ENCODE data around the gene MRPL32. TPM values are rescaled to one million over a fixed set of nuclear protein-coding genes. Genes with fewer than 3 reads are reported as not detected.

MRPL32 gene
- total and polyA plus RNA-seq, 2 of the 13 experiments (the other 11 are each of a cell fraction or from before 2014, with no cell fraction given) = 39.0 to 81.2 TPM

- H3K4me1 ChIP-seq (ENCODE audit: insufficient read depth, low read length) = peaks cover 50% of the 10 kb centered on the region
- no peaks in the 10 kb centered on the region; a peak in 1 of 5 replicates for H3K27me3 ChIP-seq (ENCODE audit: control insufficient read depth in 1 of 2, insufficient read depth in 2 of 2, low read length in 2 of 2)
- H3K4me2 ChIP-seq (ENCODE audit: low read depth, low read length) = peak overlapping the region; percentile 80
- no peak overlapping the region; the same call in 1 of the 2 replicates for H3K9ac ChIP-seq (ENCODE audit: insufficient read depth, low read depth, low read length)
- intact Hi-C loops (cut with micrococcal nuclease; ENCODE audit: unreplicated experiment) (no loop called here), in situ Hi-C loops (cut with HindIII; ENCODE audit: extremely low pct_ligation_motif_present, low pct_unique_long_range_greater_than_20kb) (no loop called here)
- no peak overlapping the region for H2AFZ ChIP-seq (ENCODE audit: low read length)
- TF ChIP-seq FOSL1 (CRISPR knock-in tag; IDR thresholded peaks at IDR 0.05; ENCODE audit: borderline replicate concordance) (no peak), HNF4G (IDR thresholded peaks at IDR 0.05; ENCODE audit: borderline replicate concordance, low read depth, low read length) (peak; percentile 25; the same call in 1 of the 2 replicates), HNF4G (CRISPR knock-in tag; IDR thresholded peaks at IDR 0.05; ENCODE audit: borderline replicate concordance, low read depth) (no peak), ZNF549 (CRISPR knock-in tag; IDR thresholded peaks at IDR 0.05) (no peak)
- TF ChIP-seq, protein P1, sequence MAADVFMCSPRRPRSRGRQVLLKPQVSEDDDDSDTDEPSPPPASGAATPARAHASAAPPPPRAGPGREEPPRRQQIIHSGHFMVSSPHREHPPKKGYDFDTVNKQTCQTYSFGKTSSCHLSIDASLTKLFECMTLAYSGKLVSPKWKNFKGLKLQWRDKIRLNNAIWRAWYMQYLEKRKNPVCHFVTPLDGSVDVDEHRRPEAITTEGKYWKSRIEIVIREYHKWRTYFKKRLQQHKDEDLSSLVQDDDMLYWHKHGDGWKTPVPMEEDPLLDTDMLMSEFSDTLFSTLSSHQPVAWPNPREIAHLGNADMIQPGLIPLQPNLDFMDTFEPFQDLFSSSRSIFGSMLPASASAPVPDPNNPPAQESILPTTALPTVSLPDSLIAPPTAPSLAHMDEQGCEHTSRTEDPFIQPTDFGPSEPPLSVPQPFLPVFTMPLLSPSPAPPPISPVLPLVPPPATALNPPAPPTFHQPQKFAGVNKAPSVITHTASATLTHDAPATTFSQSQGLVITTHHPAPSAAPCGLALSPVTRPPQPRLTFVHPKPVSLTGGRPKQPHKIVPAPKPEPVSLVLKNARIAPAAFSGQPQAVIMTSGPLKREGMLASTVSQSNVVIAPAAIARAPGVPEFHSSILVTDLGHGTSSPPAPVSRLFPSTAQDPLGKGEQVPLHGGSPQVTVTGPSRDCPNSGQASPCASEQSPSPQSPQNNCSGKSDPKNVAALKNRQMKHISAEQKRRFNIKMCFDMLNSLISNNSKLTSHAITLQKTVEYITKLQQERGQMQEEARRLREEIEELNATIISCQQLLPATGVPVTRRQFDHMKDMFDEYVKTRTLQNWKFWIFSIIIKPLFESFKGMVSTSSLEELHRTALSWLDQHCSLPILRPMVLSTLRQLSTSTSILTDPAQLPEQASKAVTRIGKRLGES (CRISPR knock-in tag; IDR thresholded peaks at IDR 0.05; ENCODE audit: borderline replicate concordance) = no peak
- TF ChIP-seq, protein P2, sequence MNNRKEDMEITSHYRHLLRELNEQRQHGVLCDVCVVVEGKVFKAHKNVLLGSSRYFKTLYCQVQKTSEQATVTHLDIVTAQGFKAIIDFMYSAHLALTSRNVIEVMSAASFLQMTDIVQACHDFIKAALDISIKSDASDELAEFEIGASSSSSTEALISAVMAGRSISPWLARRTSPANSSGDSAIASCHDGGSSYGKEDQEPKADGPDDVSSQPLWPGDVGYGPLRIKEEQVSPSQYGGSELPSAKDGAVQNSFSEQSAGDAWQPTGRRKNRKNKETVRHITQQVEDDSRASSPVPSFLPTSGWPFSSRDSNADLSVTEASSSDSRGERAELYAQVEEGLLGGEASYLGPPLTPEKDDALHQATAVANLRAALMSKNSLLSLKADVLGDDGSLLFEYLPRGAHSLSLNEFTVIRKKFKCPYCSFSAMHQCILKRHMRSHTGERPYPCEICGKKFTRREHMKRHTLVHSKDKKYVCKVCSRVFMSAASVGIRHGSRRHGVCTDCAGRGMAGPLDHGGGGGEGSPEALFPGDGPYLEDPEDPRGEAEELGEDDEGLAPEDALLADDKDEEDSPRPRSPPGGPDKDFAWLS (CRISPR knock-in tag; IDR thresholded peaks at IDR 0.05; ENCODE audit: borderline replicate concordance) = no peak
- TF ChIP-seq, protein P3, sequence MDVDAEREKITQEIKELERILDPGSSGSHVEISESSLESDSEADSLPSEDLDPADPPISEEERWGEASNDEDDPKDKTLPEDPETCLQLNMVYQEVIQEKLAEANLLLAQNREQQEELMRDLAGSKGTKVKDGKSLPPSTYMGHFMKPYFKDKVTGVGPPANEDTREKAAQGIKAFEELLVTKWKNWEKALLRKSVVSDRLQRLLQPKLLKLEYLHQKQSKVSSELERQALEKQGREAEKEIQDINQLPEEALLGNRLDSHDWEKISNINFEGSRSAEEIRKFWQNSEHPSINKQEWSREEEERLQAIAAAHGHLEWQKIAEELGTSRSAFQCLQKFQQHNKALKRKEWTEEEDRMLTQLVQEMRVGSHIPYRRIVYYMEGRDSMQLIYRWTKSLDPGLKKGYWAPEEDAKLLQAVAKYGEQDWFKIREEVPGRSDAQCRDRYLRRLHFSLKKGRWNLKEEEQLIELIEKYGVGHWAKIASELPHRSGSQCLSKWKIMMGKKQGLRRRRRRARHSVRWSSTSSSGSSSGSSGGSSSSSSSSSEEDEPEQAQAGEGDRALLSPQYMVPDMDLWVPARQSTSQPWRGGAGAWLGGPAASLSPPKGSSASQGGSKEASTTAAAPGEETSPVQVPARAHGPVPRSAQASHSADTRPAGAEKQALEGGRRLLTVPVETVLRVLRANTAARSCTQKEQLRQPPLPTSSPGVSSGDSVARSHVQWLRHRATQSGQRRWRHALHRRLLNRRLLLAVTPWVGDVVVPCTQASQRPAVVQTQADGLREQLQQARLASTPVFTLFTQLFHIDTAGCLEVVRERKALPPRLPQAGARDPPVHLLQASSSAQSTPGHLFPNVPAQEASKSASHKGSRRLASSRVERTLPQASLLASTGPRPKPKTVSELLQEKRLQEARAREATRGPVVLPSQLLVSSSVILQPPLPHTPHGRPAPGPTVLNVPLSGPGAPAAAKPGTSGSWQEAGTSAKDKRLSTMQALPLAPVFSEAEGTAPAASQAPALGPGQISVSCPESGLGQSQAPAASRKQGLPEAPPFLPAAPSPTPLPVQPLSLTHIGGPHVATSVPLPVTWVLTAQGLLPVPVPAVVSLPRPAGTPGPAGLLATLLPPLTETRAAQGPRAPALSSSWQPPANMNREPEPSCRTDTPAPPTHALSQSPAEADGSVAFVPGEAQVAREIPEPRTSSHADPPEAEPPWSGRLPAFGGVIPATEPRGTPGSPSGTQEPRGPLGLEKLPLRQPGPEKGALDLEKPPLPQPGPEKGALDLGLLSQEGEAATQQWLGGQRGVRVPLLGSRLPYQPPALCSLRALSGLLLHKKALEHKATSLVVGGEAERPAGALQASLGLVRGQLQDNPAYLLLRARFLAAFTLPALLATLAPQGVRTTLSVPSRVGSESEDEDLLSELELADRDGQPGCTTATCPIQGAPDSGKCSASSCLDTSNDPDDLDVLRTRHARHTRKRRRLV (CRISPR knock-in tag; IDR thresholded peaks at IDR 0.05) = no peak
- ATAC-seq = no peak
- H3K79me2 ChIP-seq (ENCODE audit: insufficient read depth, low read length) = peaks cover 69% of the 10 kb centered on the region
- H3K9me3 ChIP-seq (ENCODE audit: low read length) = no peaks in the 10 kb centered on the region
- no peak for DNase-seq (ENCODE audit: low spot score)
- H3K4me3 ChIP-seq (replicated peaks in 1 of 3; ENCODE audit: insufficient read depth in 1 of 3, low read depth in 2 of 3, low read length in 3 of 3) = no peak overlapping the region; a peak in 1 of 6 replicates
- peaks cover 4 to 21% of the 10 kb centered on the region in 2 experiments for H3K36me3 ChIP-seq (replicated peaks in 1 of 2; ENCODE audit: control insufficient read depth in 1 of 2, insufficient read depth in 2 of 2, low read length in 2 of 2)
- BruUV-seq (replicated peaks) = no TSS peak
- FAIRE-seq = no peak
- CTCF ChIA-PET (ENCODE audit: low intra/inter-chr PET ratio, low total read pairs) = no interaction called here
- H3K27ac ChIP-seq (ENCODE audit: extremely low read length, insufficient read depth, low read length) = no peak overlapping the region
- H4K20me1 ChIP-seq (ENCODE audit: insufficient read depth, low read length) = peaks cover 20% of the 10 kb centered on the region
- WGBS (ENCODE audit: low lambda C conversion rate) = 41% methylated on average over 3 of the region's 3 CpGs
- POLR2A ChIA-PET = interaction anchor here (2.0 to 4.4 kb wide), 2 partner anchors 17 to 41 kb away, joined by 4 to 22 read pairs; partner anchors contain the start of gene C7orf25
Measured at GRCh38 chr7:42929449-42929848, 2.7 kb upstream of the MRPL32 start.
